Posterior vena cava (tissue), 2 donors: ENCODE measurements around the gene PCSK5. TPM values are rescaled to one million over a fixed set of nuclear protein-coding genes. Genes with fewer than 3 reads are reported as not detected.

Experiments
- DNase-seq: peaks from one replicate; pipeline ENCODE4 v3.0.0-alpha.2; 2020; ENCODE audit warnings: low spot score
- intact Hi-C, 2 donors: fragments of 100-400 bp; cut with DNase I; formaldehyde crosslinking; loops; one replicate each; pipeline versions ENCODE4 v1.14.1 to v1.14.2; 2022 to 2023
- total RNA-seq, 2 donors: library from RNA; stranded (reverse); fragmentation: NEBNext Ultra II Directional; extraction: Animal tissue kit (Norgen Biotek cat#: 25700); gene quantifications; one replicate each; pipeline ENCODE4 v1.2.1, GENCODE V29; 2021
- donor health status: DM: yes; HTN: yes; CAD: no.
- donor health status: DM: yes; HTN: yes; CAD: no.

PCSK5 gene
- total RNA-seq, 2 donors from 2014 or later, result 67.9 to 84.2 TPM

- intact Hi-C loops, result no loop called here
- no peak for DNase-seq
Observed at GRCh38 chr9:75911390-75911789, 20.9 kb downstream of the PCSK5 start.

DNA sequence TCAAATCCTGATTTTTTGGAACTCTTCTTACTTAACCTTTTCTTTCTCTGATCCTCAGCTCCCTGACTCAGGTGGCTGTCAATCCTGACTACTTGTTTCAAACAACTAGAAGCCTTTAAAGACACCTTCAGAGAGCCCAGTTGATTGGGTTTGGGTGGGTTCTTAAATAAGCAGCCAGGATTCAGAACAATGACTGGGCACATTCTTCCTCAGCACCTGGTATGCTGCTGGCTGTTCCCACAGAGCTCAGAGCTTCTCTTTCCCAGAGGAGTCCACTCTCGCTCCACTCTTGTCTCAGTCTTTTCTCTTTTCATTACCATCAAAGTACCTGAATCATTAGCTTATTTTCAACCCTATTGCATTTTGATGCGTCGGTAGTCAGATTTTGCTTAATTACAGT is 22.5 kb downstream of the PCSK5 start:
- intact Hi-C loops, result no loop called here

GRCh38 chr9:75914002-75914401 is 23.5 kb downstream of the PCSK5 start:
- intact Hi-C loops, result no loop called here
- no peak for DNase-seq

More for the DNA sequence above, 22.5 kb downstream of the PCSK5 start:
- DNase-seq, result no peak

DNA sequence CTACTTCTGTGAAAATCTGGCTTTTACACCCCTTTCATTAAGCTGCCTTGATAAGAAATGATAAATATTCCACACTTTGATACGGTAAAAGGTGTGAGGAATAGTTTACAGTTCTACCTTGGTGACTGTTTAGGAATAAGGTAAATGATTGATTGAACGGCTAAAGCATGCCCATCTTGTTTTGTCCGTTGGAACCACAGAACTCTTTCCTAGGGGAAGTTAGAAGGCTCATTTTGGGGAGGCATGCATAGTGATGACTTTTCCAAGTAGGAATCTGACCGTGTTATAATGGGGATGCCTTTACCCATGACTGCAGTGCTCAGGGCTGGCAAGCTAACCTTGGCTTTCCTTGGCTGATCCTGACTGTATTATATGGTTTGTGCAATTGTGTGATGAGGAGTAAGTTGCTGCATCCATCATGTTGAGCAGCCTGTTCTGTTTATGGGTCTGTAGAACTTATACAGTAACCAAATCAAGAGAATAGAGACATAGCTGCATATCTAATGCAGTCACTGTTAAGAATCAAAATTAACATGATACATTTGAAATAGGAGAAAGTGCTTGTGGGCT is 24.5 kb downstream of the PCSK5 start:
- DNase-seq, result no peak
- intact Hi-C loops, result no loop called here

DNA sequence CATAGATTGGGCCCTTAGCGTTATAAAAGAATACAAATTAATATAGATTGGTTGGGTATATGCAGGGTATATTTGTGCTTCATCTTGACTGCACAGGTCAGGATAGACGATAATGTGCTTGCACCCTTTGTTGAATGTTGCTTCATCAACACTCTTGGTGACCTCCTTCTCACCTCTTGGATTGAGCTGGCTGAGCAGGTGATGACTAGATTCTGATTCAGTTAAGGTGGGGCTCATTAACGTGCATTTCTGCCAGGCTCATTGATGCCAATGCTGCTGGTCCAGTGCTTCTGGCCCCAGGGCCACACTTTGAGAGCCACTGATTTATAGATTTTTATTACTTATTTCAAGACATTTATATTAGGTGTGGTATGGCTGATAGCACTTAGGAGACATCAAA is 27.7 kb downstream of the PCSK5 start:
- DNase-seq, result no peak
- intact Hi-C loops, result no loop called here

GRCh38 chr9:75918909-75919308 is 28.4 kb downstream of the PCSK5 start:
- intact Hi-C loops, result no loop called here
- no peak for DNase-seq

DNA sequence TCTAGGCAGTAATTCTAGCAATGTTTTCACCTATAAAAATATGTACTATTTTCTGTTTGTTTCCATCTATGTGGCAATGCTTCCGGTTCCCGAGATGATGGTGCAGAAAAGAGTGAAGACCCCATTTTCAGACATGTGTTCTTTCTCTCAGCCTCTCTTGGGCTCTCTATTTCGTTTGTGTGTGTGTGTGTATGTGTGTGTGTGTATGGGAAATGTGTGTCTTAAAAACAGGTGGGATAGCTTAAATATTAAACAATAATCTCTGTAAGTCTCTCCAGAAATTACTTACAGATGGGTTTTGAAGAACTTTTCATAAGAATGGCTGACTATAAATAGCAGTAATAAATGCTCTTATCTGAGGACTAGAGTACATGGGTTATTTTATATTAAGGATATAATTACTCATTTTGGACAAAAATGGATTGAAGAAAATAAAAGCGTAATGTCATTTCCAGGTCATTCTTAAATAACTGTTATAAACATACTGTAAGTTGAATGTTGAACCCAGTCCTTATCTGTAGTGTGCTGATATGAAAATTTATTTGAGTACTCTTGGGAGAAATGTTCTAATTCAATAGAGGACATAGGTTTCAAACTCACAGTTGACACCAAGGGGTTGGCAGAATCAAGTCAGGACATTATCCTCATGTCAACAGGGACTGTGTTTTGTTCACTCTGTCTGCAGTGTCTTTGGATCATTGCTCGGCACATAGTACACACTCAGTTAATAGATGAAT is 31.1 kb downstream of the PCSK5 start:
- intact Hi-C loops, result no loop called here
- no peak for DNase-seq

DNA sequence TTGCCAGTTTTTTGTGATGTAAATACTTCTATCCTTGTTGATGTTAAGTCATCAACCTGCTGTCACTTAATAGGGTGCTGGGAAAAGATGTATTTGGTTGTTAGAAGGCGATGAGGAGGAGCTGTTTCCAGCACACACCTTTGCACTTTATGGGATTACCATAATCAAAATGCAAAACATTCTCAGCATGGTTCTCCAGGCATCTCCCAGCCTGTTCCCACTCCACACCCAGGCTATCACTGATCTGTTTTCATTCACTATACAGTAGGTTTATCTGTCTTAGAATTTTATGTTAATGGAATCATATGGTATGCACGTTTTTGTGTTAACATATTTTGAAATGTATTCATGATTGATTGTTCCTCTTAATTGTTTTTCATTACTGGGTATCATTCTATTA is 35.9 kb downstream of the PCSK5 start:
- intact Hi-C loops, result no loop called here
- DNase-seq, result no peak

DNA sequence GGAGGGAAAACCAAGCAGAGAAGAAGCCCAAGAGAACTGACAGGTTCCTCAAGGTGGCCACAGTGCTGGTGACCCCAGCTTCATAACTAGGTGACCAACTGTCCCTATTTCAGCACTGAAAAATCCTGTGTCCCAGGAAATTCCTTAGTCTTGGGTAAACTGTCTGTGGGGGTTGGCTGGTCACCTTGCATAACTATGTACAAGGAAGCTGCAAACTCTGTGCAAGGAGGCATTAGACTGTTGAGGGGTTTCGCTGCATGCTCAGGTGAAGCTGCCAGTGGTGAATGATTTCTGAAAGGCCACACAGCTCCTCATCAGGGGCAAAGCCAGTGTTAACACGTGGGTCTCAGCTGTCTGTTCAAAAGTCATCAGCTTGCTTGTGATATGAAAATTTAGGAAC is 36.9 kb downstream of the PCSK5 start:
- intact Hi-C loops, result no loop called here
- DNase-seq, result no peak

- intact Hi-C loops, result no loop called here
Observed at GRCh38 chr9:75930190-75930589, 39.7 kb downstream of the PCSK5 start.

GRCh38 chr9:75930730-75931321 is 40.4 kb downstream of the PCSK5 start:
- no peak for DNase-seq
- intact Hi-C loops, result no loop called here

More at GRCh38 chr9:75930190-75930589, 39.7 kb downstream of the PCSK5 start:
- no peak for DNase-seq

DNA sequence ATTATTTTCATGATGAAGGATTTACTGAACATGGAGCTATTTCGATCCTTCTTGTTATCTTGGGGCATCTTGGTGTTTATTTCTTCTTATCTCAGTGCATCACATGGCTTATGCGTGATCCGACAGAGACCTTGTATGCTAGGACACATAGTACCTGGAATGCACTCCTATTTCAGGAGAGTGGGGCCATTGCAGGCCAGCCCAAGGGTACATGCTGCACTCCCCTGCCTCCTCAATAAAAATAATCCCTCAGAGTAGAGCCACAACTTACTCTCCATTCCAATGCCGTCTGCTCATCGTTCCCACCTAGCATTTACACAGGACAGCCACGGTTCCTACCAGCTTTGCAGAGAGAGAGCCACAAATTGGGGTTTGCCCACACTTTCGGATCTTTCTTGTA is 43.5 kb downstream of the PCSK5 start:
- intact Hi-C loops, result no loop called here
- no peak for DNase-seq

DNA sequence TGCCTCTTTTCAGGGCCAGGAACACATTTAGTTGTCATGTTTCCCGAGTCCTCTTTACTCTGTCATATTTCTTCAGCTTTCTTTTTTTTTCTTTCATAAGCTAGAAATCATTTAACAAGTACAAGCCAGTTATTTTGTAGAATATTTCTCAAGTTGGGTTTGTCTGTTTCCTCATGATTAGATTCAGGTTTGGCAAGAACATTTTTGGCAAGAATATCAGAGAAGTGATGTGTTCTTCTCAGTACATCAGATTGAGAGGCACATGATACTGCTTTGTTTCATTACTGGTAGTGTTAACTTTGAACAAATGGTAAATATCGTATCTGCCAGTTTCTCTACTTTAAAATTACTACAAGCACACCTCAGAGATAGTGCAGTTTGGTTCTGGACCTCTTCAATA is 45.1 kb downstream of the PCSK5 start:
- intact Hi-C loops, result no loop called here
- DNase-seq, result no peak

- no peak for DNase-seq
Observed at GRCh38 chr9:75937521-75938258, 47.2 kb downstream of the PCSK5 start.

GRCh38 chr9:75938946-75939345 is 48.5 kb downstream of the PCSK5 start:
- DNase-seq, result no peak
- intact Hi-C loops, result no loop called here

More at GRCh38 chr9:75937521-75938258, 47.2 kb downstream of the PCSK5 start:
- intact Hi-C loops, result no loop called here

DNA sequence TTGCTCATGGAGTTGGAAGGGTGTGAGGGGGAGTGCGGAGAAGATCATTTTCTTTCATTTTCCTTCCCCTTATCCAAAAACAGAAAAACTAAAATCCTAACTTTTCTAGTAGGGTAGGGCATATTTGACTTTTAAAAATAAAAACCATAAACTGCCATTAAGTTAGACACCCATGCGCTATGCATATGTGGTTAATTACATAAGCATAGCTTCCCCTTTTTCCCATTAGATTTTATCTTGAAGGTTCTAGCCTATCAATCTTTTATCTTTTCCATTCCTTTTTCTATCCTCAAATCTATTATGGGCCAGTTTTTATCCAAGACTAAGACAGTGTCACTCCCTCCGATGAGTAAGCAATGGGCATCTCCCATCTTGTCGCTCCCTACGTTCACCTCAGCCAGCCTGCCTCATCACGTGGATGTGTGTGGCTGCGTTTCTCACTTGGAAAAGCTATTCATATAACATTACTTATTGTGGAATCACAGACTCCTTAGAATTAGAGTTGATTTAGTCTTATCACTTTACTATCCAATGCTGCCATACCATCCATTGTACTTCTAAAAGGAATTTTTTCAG is 49.2 kb downstream of the PCSK5 start:
- DNase-seq, result no peak
- intact Hi-C loops, result loop anchor here in 1 of 2 donors (10.0 kb wide), 1 partner anchor 45 kb away; the partner anchor contains the start of gene PCSK5

- intact Hi-C loops, result loop anchor here in 1 of 2 donors (10.0 kb wide), 1 partner anchor 46 kb away; the partner anchor contains the start of gene PCSK5
- no peak for DNase-seq
Observed at GRCh38 chr9:75941066-75941465, 50.6 kb downstream of the PCSK5 start.

DNA sequence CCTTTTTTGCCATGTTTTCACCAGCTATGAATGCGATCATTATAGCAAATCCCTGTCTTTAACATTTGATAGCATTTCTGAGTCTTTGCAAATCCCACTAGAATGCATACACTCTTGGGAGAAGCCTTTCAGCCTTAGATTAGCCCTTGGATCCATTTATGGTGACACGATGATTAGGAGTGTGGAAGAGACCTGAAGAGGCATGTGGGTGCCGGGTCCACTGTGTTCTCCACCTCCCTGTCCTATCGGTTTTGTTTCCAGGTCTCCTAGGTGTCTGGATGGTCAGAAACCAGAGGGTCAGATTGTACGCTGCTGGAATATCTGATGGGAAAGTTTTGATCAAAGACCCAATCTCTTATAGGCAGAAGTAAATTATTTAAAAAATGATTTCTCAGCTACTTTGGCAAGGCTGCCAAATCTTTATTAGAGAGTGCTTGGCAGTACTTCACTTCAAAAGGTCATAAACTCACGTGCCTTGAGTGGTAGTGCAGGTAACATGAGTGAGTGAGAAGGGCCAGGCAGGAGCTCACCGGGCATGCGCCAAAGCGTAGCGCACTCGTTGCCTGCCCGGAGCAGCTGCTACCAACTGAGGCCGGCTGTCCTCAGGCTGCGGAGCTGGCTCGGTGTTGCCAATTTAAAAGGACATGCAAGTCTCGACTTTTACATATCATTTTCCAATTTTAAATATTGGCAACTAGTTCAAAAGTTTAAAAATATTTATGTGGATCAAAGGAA is 51.3 kb downstream of the PCSK5 start:
- intact Hi-C loops, result loop anchor here in 1 of 2 donors (10.0 kb wide), 1 partner anchor 47 kb away; the partner anchor contains the start of gene PCSK5
- DNase-seq, result no peak

- DNase-seq, result no peak
- intact Hi-C loops, result loop anchor here in 1 of 2 donors (10.0 kb wide), 1 partner anchor 52 kb away; the partner anchor contains the start of gene PCSK5
Observed at GRCh38 chr9:75946766-75947165, 56.3 kb downstream of the PCSK5 start.
